ENCODE measurements around the gene CAMK1D.

GRCh38 chr10:12589291-12589690 is 239.9 kb downstream of the CAMK1D start:
- TF ChIP-seq ZFP30 (CRISPR knock-in tag; IDR thresholded peaks at IDR 0.05) (no peak), PATZ1 (CRISPR knock-in tag; IDR thresholded peaks at IDR 0.05; ENCODE audit: borderline replicate concordance) (no peak), ZFP3 (CRISPR knock-in tag; IDR thresholded peaks at IDR 0.05) (no peak), RARB (CRISPR knock-in tag; IDR thresholded peaks at IDR 0.05) (no peak), ZNF70 (CRISPR knock-in tag; IDR thresholded peaks at IDR 0.05) (no peak), ARNTL (CRISPR knock-in tag; IDR thresholded peaks at IDR 0.05; ENCODE audit: borderline replicate concordance, low read depth) (no peak), CSDC2 (CRISPR knock-in tag; IDR thresholded peaks at IDR 0.05) (no peak)

Data from SK-N-SH treated with all-trans-retinoic acid at 6 μM for 48 hours (cell line).